ENCODE results near the gene CSTF3. TPM values are rescaled to one million over a fixed set of nuclear protein-coding genes. Genes with fewer than 3 reads are reported as not detected.
A peak's percentile ranks its signal among the peaks of the same experiment; 100 is the strongest.

Gene CSTF3
- total RNA-seq, 2 experiments from 2014 or later = 27.4 to 29.5 TPM

GRCh38 chr11:33109294-33109895, 51.9 kb downstream of the CSTF3 start:
- Mint-ChIP-seq H3K9me3 (peaks cover 3% of the 10 kb centered on the region), H3K27ac (no peak overlapping the region), H3K36me3 (peaks cover 23% of the 10 kb centered on the region), H3K4me1 (no peaks in the 10 kb centered on the region), H3K4me3 (no peak overlapping the region), H3K27me3 (no peaks in the 10 kb centered on the region)
- no peak for DNase-seq
- POLR2A ChIA-PET = no interaction called here
- ATAC-seq (ENCODE audit: low read depth) = no peak

DNA sequence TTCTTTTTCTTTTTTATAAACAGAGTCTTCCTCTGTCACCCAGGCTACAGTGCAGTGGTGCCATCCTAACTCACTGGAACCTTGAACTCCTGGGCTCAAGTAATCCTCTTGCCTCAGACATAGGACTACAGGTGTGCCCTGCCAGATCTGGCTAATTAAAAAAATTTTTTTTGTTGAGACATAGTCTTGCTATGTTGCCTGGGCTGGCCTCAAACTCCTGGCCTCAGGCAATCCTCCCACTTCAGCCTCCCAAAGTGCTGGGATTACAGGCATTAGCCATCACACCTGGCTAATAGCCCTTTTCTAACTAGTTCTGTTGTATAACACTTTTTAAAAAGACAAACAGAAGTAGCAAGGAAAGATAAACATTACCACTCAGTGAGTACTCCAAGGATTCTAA, 57.4 kb downstream of the CSTF3 start:
- H3K9me3 Mint-ChIP-seq = peaks cover 3% of the 10 kb centered on the region
- H3K4me1 Mint-ChIP-seq = no peaks in the 10 kb centered on the region
- DNase-seq (no peak), ATAC-seq (ENCODE audit: low read depth) (no peak)
- no peak overlapping the region for H3K27ac Mint-ChIP-seq
- H3K36me3 Mint-ChIP-seq = peaks cover 32% of the 10 kb centered on the region
- POLR2A ChIA-PET = interaction anchor here (0.7 kb wide), 1 partner anchor 79 kb away, joined by 4 read pairs; no protein-coding TSS in a partner anchor
- H3K27me3 Mint-ChIP-seq = no peaks in the 10 kb centered on the region
- H3K4me3 Mint-ChIP-seq = no peak overlapping the region

DNA sequence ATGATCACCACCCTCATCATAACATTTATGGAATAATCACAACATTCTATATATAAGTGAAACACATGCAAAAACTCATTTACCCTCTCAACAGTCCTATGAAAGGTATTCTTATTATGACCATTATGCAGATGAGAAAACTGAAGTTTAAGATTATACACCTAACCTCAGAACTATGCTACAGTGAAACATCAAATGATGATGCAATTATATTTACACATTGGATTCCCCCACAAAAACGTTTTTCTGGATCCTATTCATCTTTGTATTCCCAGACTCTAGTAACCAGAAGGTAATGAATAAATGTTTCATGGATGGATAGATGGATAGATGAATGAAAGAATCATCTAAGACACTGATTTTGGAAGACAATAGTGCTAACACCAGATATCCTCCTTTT, 67.1 kb downstream of the CSTF3 start:
- H3K9me3 Mint-ChIP-seq = no peaks in the 10 kb centered on the region
- DNase-seq (no peak), ATAC-seq (ENCODE audit: low read depth) (no peak)
- no peaks in the 10 kb centered on the region for H3K4me1 Mint-ChIP-seq
- H3K27me3 Mint-ChIP-seq = no peaks in the 10 kb centered on the region
- no peak overlapping the region for H3K27ac Mint-ChIP-seq
- no peak overlapping the region for H3K4me3 Mint-ChIP-seq
- POLR2A ChIA-PET = no interaction called here
- peaks cover 24% of the 10 kb centered on the region for H3K36me3 Mint-ChIP-seq

GRCh38 chr11:33089776-33090175, 71.5 kb downstream of the CSTF3 start:
- Mint-ChIP-seq H3K36me3 (peaks cover 24% of the 10 kb centered on the region), H3K4me3 (no peak overlapping the region), H3K9me3 (no peaks in the 10 kb centered on the region), H3K27me3 (no peaks in the 10 kb centered on the region), H3K4me1 (no peaks in the 10 kb centered on the region), H3K27ac (no peak overlapping the region)
- POLR2A ChIA-PET = no interaction called here
- DNase-seq (no peak), ATAC-seq (ENCODE audit: low read depth) (no peak)

- H3K36me3 Mint-ChIP-seq = peaks cover 32% of the 10 kb centered on the region
- no peaks in the 10 kb centered on the region for H3K4me1 Mint-ChIP-seq
- DNase-seq (no peak), ATAC-seq (ENCODE audit: low read depth) (no peak)
- H3K27ac Mint-ChIP-seq = no peak overlapping the region
- H3K9me3 Mint-ChIP-seq = no peaks in the 10 kb centered on the region
- POLR2A ChIA-PET = no interaction called here
- no peaks in the 10 kb centered on the region for H3K27me3 Mint-ChIP-seq
- H3K4me3 Mint-ChIP-seq = no peak overlapping the region
Measured at GRCh38 chr11:33086017-33086416, 75.3 kb downstream of the CSTF3 start.

- Mint-ChIP-seq H3K27me3 (no peaks in the 10 kb centered on the region), H3K4me3 (no peak overlapping the region), H3K36me3 (peaks cover 27% of the 10 kb centered on the region), H3K9me3 (no peaks in the 10 kb centered on the region), H3K4me1 (peaks cover 2% of the 10 kb centered on the region), H3K27ac (no peak overlapping the region)
- ATAC-seq (ENCODE audit: low read depth) = no peak
- DNase-seq = no peak
- POLR2A ChIA-PET = interaction anchor here (0.6 kb wide), 1 partner anchor 352 kb away, joined by 3 read pairs; no protein-coding TSS in a partner anchor
Measured at GRCh38 chr11:33083918-33084317, 77.4 kb downstream of the CSTF3 start.

DNA sequence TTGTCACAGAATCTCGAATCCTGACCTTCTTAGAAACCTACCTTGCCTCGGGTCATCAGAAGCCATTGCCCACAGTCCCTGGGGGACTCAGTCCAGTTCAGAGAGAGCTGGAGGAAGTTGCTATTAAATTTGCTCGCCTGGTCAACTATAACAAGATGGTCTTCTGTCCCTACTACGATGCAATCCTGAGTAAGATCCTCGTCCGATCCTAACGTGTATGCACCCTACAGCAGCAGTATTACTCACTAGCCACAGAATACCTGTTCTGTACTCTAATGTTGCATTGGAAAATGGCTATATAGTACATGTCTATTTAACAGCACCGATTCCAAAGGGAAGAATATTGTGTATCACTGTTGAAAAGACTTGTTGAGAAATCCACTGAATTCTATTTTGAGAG, 88.8 kb downstream of the CSTF3 start:
- POLR2A ChIA-PET = no interaction called here
- Mint-ChIP-seq H3K27me3 (no peaks in the 10 kb centered on the region), H3K36me3 (peaks cover 29% of the 10 kb centered on the region), H3K27ac (no peak overlapping the region), H3K4me3 (no peak overlapping the region), H3K9me3 (no peaks in the 10 kb centered on the region), H3K4me1 (no peaks in the 10 kb centered on the region)
- DNase-seq = no peak
- no peak for ATAC-seq (ENCODE audit: low read depth)

GRCh38 chr11:33068611-33069340, 92.5 kb downstream of the CSTF3 start:
- POLR2A ChIA-PET = no interaction called here
- H3K27ac Mint-ChIP-seq = no peak overlapping the region
- no peaks in the 10 kb centered on the region for H3K27me3 Mint-ChIP-seq
- no peak overlapping the region for H3K4me3 Mint-ChIP-seq
- peaks cover 18% of the 10 kb centered on the region for H3K36me3 Mint-ChIP-seq
- H3K9me3 Mint-ChIP-seq = no peaks in the 10 kb centered on the region
- peaks cover 5% of the 10 kb centered on the region for H3K4me1 Mint-ChIP-seq
- DNase-seq = no peak
- no peak for ATAC-seq (ENCODE audit: low read depth)

DNA sequence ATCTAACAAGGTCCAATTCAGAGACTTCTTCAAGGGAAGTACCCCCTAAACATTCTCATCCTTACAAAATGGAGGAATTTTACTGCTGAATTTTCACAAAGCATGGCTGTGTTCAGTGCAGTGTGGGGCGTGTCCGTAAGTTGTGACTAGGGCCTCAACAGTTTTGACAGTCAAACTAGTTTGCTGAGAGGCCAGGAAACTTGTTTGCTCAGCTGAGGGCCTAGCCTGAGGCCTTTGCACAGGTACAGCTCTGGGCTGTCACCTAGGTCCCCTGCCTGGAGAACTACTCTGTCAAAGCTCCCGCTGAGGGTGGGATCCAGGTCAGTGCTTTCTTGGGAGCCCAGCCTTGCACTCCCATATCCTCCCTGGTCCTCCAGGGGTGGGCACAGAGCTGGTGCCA, 94.0 kb downstream of the CSTF3 start:
- DNase-seq = no peak
- no peak overlapping the region for H3K27ac Mint-ChIP-seq
- H3K27me3 Mint-ChIP-seq = no peaks in the 10 kb centered on the region
- H3K4me1 Mint-ChIP-seq = peaks cover 13% of the 10 kb centered on the region
- no peak overlapping the region for H3K4me3 Mint-ChIP-seq
- peaks cover 16% of the 10 kb centered on the region for H3K36me3 Mint-ChIP-seq
- POLR2A ChIA-PET = interaction anchor here (0.7 kb wide), 1 partner anchor 508 kb away, joined by 3 read pairs; no protein-coding TSS in a partner anchor
- H3K9me3 Mint-ChIP-seq = no peaks in the 10 kb centered on the region
- ATAC-seq (ENCODE audit: low read depth) = no peak

GRCh38 chr11:33065445-33066178, 95.7 kb downstream of the CSTF3 start:
- H3K9me3 Mint-ChIP-seq = no peaks in the 10 kb centered on the region
- H3K27ac Mint-ChIP-seq = no peak overlapping the region
- peaks cover 13% of the 10 kb centered on the region for H3K4me1 Mint-ChIP-seq
- DNase-seq = peak; percentile 80
- H3K4me3 Mint-ChIP-seq = no peak overlapping the region
- POLR2A ChIA-PET = interaction anchor here (0.9 kb wide), 1 partner anchor 27 kb away, joined by 4 read pairs; no protein-coding TSS in a partner anchor
- no peaks in the 10 kb centered on the region for H3K27me3 Mint-ChIP-seq
- H3K36me3 Mint-ChIP-seq = peaks cover 12% of the 10 kb centered on the region
- ATAC-seq (ENCODE audit: low read depth) = peak; percentile 83

- ATAC-seq (ENCODE audit: low read depth) (no peak), DNase-seq (no peak)
- Mint-ChIP-seq H3K4me3 (no peak overlapping the region), H3K27ac (no peak overlapping the region), H3K36me3 (peaks cover 12% of the 10 kb centered on the region), H3K9me3 (no peaks in the 10 kb centered on the region), H3K27me3 (no peaks in the 10 kb centered on the region), H3K4me1 (peaks cover 13% of the 10 kb centered on the region)
- POLR2A ChIA-PET = interaction anchor here (0.9 kb wide), 1 partner anchor 26 kb away, joined by 4 read pairs; no protein-coding TSS in a partner anchor
Measured at GRCh38 chr11:33064866-33065265, 96.4 kb downstream of the CSTF3 start.

- Mint-ChIP-seq H3K27ac (no peak overlapping the region), H3K27me3 (no peaks in the 10 kb centered on the region), H3K9me3 (no peaks in the 10 kb centered on the region), H3K4me3 (no peak overlapping the region), H3K36me3 (peaks cover 16% of the 10 kb centered on the region), H3K4me1 (peaks cover 14% of the 10 kb centered on the region)
- DNase-seq (no peak), ATAC-seq (ENCODE audit: low read depth) (no peak)
- POLR2A ChIA-PET = interaction anchor here (0.6 to 1.4 kb wide), 2 partner anchors 49 to 103 kb away, joined by 3 read pairs; no protein-coding TSS in a partner anchor
Measured at GRCh38 chr11:33064033-33064825, 97.1 kb downstream of the CSTF3 start.

DNA sequence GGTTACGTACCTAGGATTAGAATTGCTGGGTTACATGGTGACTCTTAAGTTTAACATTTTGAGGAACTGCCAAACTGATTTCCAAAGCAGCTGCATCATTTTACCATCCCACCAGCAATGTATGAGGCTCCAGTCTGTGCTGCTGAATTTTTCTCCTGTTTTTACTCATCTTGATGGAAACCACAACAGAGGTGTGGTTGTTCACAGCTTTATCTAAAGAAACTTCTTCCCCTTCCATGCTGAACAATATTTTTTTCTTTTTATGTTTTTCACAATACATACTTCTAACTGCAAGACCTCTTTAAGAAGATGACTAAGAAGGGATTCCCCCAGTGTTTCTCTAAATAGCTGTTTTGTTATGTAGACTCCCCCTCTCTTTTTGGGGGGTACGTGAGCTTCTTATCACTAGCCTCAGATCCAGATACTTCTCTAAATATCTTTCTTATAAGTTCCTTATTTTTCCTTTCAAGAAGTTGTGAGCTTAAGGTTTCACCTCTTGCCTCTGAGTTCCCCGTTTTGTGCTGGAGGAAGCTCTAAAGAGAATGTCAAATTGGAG, 97.9 kb downstream of the CSTF3 start:
- DNase-seq (no peak), ATAC-seq (ENCODE audit: low read depth) (peak; percentile 38)
- POLR2A ChIA-PET = interaction anchor here (0.6 to 1.4 kb wide), 2 partner anchors 48 to 102 kb away, joined by 3 read pairs; no protein-coding TSS in a partner anchor
- Mint-ChIP-seq H3K27ac (no peak overlapping the region), H3K4me1 (peaks cover 17% of the 10 kb centered on the region), H3K9me3 (no peaks in the 10 kb centered on the region), H3K27me3 (no peaks in the 10 kb centered on the region), H3K36me3 (peaks cover 19% of the 10 kb centered on the region), H3K4me3 (no peak overlapping the region)

Data from activated naive CD8-positive, alpha-beta T cell treated with anti-CD3 and anti-CD28 coated beads, Interleukin-2, amount 10 ng/mL, durations not matched to agents 7 days and 5 days (primary cell).